NCI-H146 treated with DMSO at 0.1 percent for 48 hours (cell line): ENCODE results near the gene NFIX.
A peak's percentile ranks its signal among the peaks of the same experiment; 100 is the strongest.
"Not testable (repeated sequence)": the region's sequence is repeated elsewhere in the genome, so short reads cannot be mapped to it uniquely, and the experiment has no call there.

ENCODE experiments used
- DNase-seq: peaks from one replicate; lab custom pipeline; 2025; ENCODE audit not compliant: unreplicated experiment; lab: John Stamatoyannopoulos, UW

Gene NFIX

GRCh38 chr19:12957389-12957952 lies 37.8 kb upstream of the NFIX start:
- not testable (repeated sequence) for DNase-seq

GRCh38 chr19:12959481-12959880 lies 35.8 kb upstream of the NFIX start:
- DNase-seq, result no peak

GRCh38 chr19:12965017-12965811 lies 30.1 kb upstream of the NFIX start:
- peak; percentile 83 for DNase-seq

GRCh38 chr19:12965812-12966135 lies 29.5 kb upstream of the NFIX start:
- DNase-seq, result no peak

- DNase-seq, result no peak
Observed at GRCh38 chr19:12967907-12968306, 27.4 kb upstream of the NFIX start.

- no peak for DNase-seq
Observed at GRCh38 chr19:12969292-12969988, 25.8 kb upstream of the NFIX start, which contains the start of gene DAND5. TSS of gene DAND5 (plus strand) at chr19:12969576. CDS start at chr19:12969661, 85 bp downstream.

GRCh38 chr19:12970070-12970820 lies 25.0 kb upstream of the NFIX start:
- DNase-seq, result no peak

- no peak for DNase-seq
Observed at GRCh38 chr19:12973236-12973635, 22.0 kb upstream of the NFIX start.

GRCh38 chr19:12974301-12975220 lies 20.7 kb upstream of the NFIX start:
- no peak for DNase-seq

GRCh38 chr19:12975221-12975741 lies 20.0 kb upstream of the NFIX start:
- no peak for DNase-seq

GRCh38 chr19:12976109-12976508 lies 19.2 kb upstream of the NFIX start:
- not testable (repeated sequence) for DNase-seq

GRCh38 chr19:12979974-12980373 lies 15.3 kb upstream of the NFIX start:
- no peak for DNase-seq

GRCh38 chr19:12982648-12983047 lies 12.6 kb upstream of the NFIX start:
- DNase-seq, result no peak

GRCh38 chr19:12983091-12983490 lies 12.2 kb upstream of the NFIX start:
- DNase-seq, result no peak

GRCh38 chr19:12983542-12984142 lies 11.6 kb upstream of the NFIX start:
- peak; percentile 26 for DNase-seq

- no peak for DNase-seq
Observed at GRCh38 chr19:12984143-12984627, 11.1 kb upstream of the NFIX start.

- DNase-seq, result no peak
Observed at GRCh38 chr19:12984683-12985048, 10.6 kb upstream of the NFIX start.

- peak; percentile 59 for DNase-seq
Observed at GRCh38 chr19:12985049-12985776, 10.1 kb upstream of the NFIX start.

- DNase-seq, result no peak
Observed at GRCh38 chr19:12986726-12987125, 8.5 kb upstream of the NFIX start.
